NCI-H748 (cell line): ENCODE results near the gene SRP14.
"Not testable (repeated sequence)": the region's sequence is repeated elsewhere in the genome, so short reads cannot be mapped to it uniquely, and the experiment has no call there.

Source experiments
- DNase-seq: peaks from one replicate; lab custom pipeline; 2025; ENCODE audit not compliant: unreplicated experiment; lab: John Stamatoyannopoulos, UW

Gene SRP14

GRCh38 chr15:40031300-40031699 is 7.7 kb downstream of the SRP14 start:
- DNase-seq = no peak

- DNase-seq = peak; percentile 37
These were observed 8.7 kb downstream of the SRP14 start for GRCh38 chr15:40029979-40030893.

GRCh38 chr15:40028853-40029252 is 10.1 kb downstream of the SRP14 start:
- DNase-seq = peak; percentile 53

DNA sequence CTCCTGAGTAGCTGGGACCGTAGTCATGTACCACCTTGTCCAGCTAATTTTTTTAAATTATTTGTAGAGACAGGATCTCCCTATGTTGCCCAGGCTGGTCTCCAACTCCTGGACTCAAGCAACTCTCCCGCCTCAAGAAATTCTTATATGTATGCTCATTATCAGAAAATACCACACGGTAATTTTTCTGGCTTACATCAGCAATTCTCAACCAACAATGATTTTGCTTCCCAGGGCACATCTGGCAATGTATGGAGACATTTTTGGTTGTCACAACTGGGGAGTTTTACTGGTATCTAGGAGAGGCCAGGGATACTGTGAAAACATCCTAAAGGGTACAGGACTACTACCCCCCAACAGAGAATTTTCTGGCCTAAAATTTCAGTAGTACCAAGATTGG is 10.8 kb downstream of the SRP14 start:
- no peak for DNase-seq

- no peak for DNase-seq
These were observed 22.6 kb downstream of the SRP14 start for GRCh38 chr15:40016224-40016865.

DNA sequence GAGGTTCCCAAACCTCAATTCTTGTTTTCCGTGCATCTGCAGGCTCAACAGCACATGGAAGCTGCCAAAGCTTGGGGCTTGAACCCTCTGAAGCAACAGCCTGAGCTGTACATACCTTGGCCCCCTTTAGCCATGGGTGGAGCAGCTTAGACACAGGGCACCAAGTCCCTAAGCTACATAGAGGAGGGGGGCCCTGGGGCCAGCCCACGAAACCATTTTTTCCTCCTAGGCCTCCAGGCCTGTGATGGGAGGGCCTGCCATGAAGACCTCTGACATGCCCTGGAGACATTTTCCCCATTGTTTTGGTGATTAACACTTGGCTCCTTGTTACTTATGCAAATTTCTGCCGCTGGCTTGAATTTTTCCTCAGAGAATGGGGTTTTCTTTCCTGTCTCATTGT is 24.6 kb downstream of the SRP14 start:
- no peak for DNase-seq

DNA sequence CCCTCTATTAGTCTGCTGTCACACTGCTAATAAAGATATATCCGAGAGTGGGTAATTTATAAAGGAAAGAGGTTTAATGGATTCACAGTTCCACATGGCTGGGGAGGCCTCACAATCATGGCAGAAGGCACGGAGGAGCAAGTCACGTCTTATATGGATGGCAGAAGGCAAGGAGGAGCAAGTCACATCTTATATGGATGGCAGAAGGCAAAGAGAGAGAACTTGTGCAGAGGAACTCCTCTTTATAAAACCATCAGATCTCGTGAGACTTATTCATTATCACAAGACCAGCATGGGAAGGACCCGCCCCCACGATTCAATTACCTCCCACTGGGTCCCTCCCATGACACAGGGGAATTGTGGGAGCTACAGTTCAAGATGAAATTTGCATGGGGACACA is 25.6 kb downstream of the SRP14 start:
- not testable (repeated sequence) for DNase-seq

GRCh38 chr15:40011303-40011702 is 27.7 kb downstream of the SRP14 start:
- DNase-seq = no peak

DNA sequence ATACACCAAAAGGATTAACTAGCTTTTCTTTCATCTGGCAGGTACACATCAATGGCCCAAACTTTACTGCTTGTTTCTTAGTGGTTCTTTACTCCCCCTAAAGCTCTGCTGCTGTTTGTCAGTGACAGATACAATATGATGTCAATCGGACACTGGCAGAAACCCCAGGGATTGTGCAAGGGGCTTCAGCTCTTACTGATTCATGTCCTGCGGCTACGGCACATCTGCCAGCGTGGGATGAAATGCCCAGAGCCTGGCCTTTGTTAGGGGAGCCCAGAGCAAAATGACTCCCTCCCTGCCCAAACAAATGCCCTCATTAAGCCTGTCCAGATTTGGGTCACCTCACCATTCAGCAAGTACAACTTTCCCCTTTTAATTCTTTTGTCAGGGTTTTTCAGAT is 28.3 kb downstream of the SRP14 start:
- DNase-seq = no peak

- DNase-seq = no peak
These were observed 30.8 kb downstream of the SRP14 start for GRCh38 chr15:40008061-40008765.

GRCh38 chr15:40006646-40007045 is 32.3 kb downstream of the SRP14 start:
- no peak for DNase-seq

DNA sequence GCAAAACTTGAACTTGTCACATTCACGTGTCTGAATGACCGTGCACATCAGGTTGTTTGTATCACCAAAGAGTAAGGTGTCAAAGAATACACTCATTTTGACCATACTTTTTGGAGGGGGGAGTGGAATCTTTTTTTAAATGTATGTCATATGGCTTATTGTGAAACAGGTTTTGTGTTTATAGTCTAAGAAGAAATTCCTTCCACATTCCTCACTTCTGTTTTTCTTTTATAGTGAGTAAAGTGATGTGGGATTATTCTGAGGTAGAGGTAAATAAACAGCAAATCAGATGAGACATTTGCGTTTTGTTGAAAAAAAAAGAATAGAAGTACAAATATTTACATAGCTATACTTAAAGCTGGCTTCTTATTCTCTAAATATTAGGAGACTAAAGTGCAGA is 33.0 kb downstream of the SRP14 start:
- DNase-seq = no peak

GRCh38 chr15:40003116-40003916 is 35.7 kb downstream of the SRP14 start:
- peak; percentile 17 for DNase-seq

- DNase-seq = no peak
These were observed 36.7 kb downstream of the SRP14 start for GRCh38 chr15:40002295-40002694.

GRCh38 chr15:39999538-40000200 is 39.3 kb downstream of the SRP14 start:
- no peak for DNase-seq

- no peak for DNase-seq
These were observed 40.4 kb downstream of the SRP14 start for GRCh38 chr15:39998511-39999077.

GRCh38 chr15:39997639-39998038 is 41.3 kb downstream of the SRP14 start:
- DNase-seq = no peak

DNA sequence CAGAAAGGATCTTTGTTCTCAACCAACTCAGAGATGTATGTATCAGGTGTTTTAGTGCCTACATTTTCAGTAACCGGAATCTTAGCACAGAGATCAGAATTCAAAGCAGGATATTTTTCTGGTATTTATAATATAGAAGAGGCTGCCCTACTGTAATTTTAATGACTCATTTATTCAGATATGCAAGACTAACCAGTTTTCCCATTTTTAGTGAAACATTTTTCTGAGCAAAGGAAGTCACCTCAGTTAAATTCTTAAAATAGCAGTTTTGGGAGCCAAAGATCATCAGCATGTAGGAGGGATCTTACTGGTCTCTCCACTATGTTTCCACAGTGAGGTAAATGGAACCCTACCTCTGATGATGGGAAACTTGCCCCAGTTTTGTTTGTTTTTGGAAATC is 42.0 kb downstream of the SRP14 start:
- DNase-seq = no peak

- not testable (repeated sequence) for DNase-seq
These were observed 42.8 kb downstream of the SRP14 start for GRCh38 chr15:39996228-39996627.

DNA sequence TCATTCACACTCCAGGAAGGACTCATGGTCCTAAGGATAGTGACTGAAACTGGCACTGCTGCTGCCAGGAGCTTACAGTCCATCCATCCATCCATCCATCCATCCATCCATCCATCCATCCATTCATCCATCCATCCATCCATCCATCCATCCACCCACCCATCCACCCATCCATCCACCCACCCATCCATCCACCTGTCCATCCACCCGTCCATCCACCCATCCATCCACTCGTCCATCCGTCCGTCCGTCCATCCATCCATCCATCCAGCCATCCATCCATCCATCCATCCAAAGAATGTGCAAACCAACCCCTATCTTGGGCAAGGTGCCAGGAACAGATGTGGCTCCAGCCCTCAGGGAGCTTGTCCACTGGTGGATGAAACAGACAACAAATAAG is 46.0 kb downstream of the SRP14 start:
- not testable (repeated sequence) for DNase-seq
